Liver (tissue), 3 donors: ENCODE data around the gene EIF2A.

Experiments
- NR2F2 ChIP-seq: IDR thresholded peaks from 2 replicates; pipeline ENCODE4 v1.6.1; 2016; ENCODE audit warnings: antibody characterized with exemption
- TAF1 ChIP-seq: conservative IDR thresholded peaks from 2 replicates; pipeline ENCODE4 v1.6.1; 2016; ENCODE audit warnings: antibody characterized with exemption, mild to moderate bottlenecking
- TF ChIP-seq, protein P1 (sequence below): fragments of 150-350 bp; IDR thresholded peaks from 2 replicates; pipeline ENCODE4 v1.5.1; 2017; ENCODE audit warnings: improper control_type of control experiment, low read depth, low read length; ENCODE audit not compliant: missing input control
- donor health status: healthy.
- donor health status: healthy.

DNA sequence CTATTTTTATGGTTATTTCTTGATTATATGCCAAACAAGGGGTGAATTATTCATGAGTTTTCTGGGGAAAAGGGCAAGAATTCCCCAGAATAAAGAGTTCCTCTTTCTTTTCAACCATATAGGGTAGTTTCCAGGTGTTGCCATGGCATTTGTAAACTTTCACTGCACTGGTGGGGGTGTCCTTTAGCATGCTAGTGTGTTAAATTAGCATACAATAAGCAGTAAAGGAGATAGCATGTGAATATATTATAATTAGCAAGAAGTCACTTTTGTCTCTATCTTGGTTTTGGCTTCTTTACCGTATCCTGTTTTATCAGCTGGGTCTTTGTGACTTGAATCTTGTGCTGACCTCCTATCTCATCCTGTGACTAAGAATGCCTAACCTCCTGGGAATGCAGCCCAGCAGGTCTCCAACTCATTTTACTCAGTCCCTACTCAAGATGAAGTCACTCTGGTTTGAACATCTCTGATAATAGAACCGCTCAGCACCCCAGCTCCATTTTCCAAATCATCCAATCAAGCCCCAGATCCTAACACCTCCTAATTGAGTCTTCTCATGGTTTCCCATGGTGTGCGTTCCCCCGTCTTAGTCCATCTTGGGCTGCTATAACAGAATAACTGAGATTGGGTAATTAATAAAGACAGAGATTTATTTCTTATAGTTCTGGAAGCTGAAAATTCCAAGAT is 53.2 kb downstream of the EIF2A start:
- TF ChIP-seq NR2F2 (no peak), TAF1 (no peak)
- TF ChIP-seq, protein P1, sequence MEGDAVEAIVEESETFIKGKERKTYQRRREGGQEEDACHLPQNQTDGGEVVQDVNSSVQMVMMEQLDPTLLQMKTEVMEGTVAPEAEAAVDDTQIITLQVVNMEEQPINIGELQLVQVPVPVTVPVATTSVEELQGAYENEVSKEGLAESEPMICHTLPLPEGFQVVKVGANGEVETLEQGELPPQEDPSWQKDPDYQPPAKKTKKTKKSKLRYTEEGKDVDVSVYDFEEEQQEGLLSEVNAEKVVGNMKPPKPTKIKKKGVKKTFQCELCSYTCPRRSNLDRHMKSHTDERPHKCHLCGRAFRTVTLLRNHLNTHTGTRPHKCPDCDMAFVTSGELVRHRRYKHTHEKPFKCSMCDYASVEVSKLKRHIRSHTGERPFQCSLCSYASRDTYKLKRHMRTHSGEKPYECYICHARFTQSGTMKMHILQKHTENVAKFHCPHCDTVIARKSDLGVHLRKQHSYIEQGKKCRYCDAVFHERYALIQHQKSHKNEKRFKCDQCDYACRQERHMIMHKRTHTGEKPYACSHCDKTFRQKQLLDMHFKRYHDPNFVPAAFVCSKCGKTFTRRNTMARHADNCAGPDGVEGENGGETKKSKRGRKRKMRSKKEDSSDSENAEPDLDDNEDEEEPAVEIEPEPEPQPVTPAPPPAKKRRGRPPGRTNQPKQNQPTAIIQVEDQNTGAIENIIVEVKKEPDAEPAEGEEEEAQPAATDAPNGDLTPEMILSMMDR, result no peak
